Neural progenitor cell (in vitro differentiated cells): ENCODE results near the gene PCGF5.

ENCODE experiments used
- CTCF ChIP-seq: fragments of 200-600 bp; sonication (generic); IDR thresholded peaks from 2 replicates; pipeline ENCODE4 v1.5.1; 2017; ENCODE audit warnings: antibody characterized with exemption, mild to moderate bottlenecking
- EZH2 ChIP-seq: fragments of 200-600 bp; sonication (generic); IDR thresholded peaks from 2 replicates; pipeline ENCODE4 v1.6.1; 2017; ENCODE audit warnings: antibody characterized with exemption, mild to moderate bottlenecking, moderate library complexity

GRCh38 chr10:91198781-91199180 lies 21.7 kb upstream of the PCGF5 start:
- TF ChIP-seq EZH2 (no peak), CTCF (no peak)
